Activated CD4-positive, alpha-beta memory T cell treated with anti-CD3 and anti-CD28 coated beads for 36 hours (primary cell): ENCODE data around the gene BCAR1. TPM values are rescaled to one million over a fixed set of nuclear protein-coding genes. Genes with fewer than 3 reads are reported as not detected.

ENCODE experiments used
- CTCF ChIA-PET: fragments of 350-600 bp; sonication (Branson Sonifier 250); formaldehyde crosslinking; loops from one replicate; lab custom pipeline; 2021; ENCODE audit warnings: antibody characterized with exemption, inconsistent platforms; lab: Charles Lee
- POLR2A ChIA-PET: fragments of 350-600 bp; sonication (Branson Sonifier 250); formaldehyde crosslinking; loops from one replicate; lab custom pipeline; 2021; ENCODE audit warnings: antibody characterized with exemption; lab: Charles Lee
- DNase-seq: peaks from one replicate; pipeline ENCODE4 v3.0.0-alpha.2; 2020
- H3K27ac Mint-ChIP-seq: one replicate; pipeline ENCODE4 v1.8.0; 2021; ENCODE audit warnings: mixed read lengths
- H3K27me3 Mint-ChIP-seq: one replicate; pipeline ENCODE4 v1.8.0; 2021; ENCODE audit warnings: mixed read lengths
- H3K36me3 Mint-ChIP-seq: one replicate; pipeline ENCODE4 v1.8.0; 2021; ENCODE audit warnings: mixed read lengths
- H3K4me1 Mint-ChIP-seq: one replicate; pipeline ENCODE4 v1.8.0; 2021; ENCODE audit warnings: low read depth, mixed read lengths
- H3K4me3 Mint-ChIP-seq: one replicate; pipeline ENCODE4 v1.8.0; 2021; ENCODE audit warnings: mild to moderate bottlenecking, mixed read lengths
- H3K9me3 Mint-ChIP-seq: one replicate; pipeline ENCODE4 v1.8.0; 2021; ENCODE audit warnings: mixed read lengths
- intact Hi-C: fragments of 100-400 bp; cut with micrococcal nuclease; formaldehyde crosslinking; loops from one replicate; pipeline ENCODE4 v1.15.1; 2023
- total RNA-seq, 2 experiments: library from RNA; stranded (reverse); gene quantifications; one replicate each; pipeline ENCODE4 v1.2.3, GENCODE V29; 2021

The BCAR1 gene
- total RNA-seq, 2 experiments from 2014 or later: 0.78 to 1.1 TPM

DNA sequence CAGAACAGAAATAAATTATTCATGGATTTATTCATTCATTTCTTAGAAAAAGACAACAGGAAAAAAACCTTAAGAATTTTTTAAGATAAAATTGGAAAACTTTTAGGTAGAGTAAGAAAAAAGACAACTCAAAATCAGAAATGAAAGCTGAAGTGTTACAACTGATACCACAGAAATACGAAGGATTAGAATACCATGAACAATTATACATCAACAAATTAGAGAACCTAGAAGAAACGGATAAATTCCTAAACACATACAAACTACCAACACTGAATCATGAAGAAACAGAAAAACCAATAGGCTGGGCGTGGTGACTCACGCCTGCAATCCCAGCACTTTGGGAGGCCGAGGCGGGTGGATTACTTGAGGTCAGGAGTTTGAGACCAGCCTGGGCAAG is 72.2 kb downstream of the BCAR1 start:
- Mint-ChIP-seq H3K4me3 (no peak overlapping the region), H3K27me3 (peaks cover 2% of the 10 kb centered on the region), H3K4me1 (no peaks in the 10 kb centered on the region), H3K27ac (no peak overlapping the region), H3K9me3 (peaks cover 28% of the 10 kb centered on the region), H3K36me3 (peaks cover 9% of the 10 kb centered on the region)
- no peak for DNase-seq
- ChIA-PET CTCF (no interaction called here), POLR2A (no interaction called here)
- intact Hi-C loops: no loop called here

Other genes starting within 250 kb of the BCAR1 start
- gene LDHD, start 134.8 kb downstream of the BCAR1 start, total RNA-seq: under 1 TPM; 0.43 to 0.75 TPM
- gene ZFP1, start 103.1 kb downstream of the BCAR1 start, total RNA-seq: 10 to 100 TPM; 17.2 to 19.4 TPM
- gene CTRB2, start 44.5 kb downstream of the BCAR1 start, total RNA-seq: not detected
- gene CTRB1, start 32.6 kb downstream of the BCAR1 start, total RNA-seq: not detected
- 10 to 100 TPM; 37.6 to 41.3 TPM for gene CFDP1, start 181.9 kb upstream of the BCAR1 start, total RNA-seq
- gene TMEM170A, start 213.1 kb upstream of the BCAR1 start, total RNA-seq: 10 to 100 TPM; 24.3 to 25.6 TPM
- not detected for gene CHST6, start 243.8 kb upstream of the BCAR1 start, total RNA-seq